ENCODE data around the gene CYB5R4. TPM values are rescaled to one million over a fixed set of nuclear protein-coding genes. Genes with fewer than 3 reads are reported as not detected.
A peak's percentile ranks its signal among the peaks of the same experiment; 100 is the strongest.

CYB5R4 gene
- total RNA-seq (2014; rRNA removed; shearing (Covaris generic)), result 4.1 and 26.7 TPM in 2 replicates
- 15.8 and 17.5 TPM in 2 replicates for polyA plus RNA-seq (2016; fragmentation: Nextera tagmentation; extraction: Ambion mirVana)

GRCh38 chr6:83859410-83860358 is at the start of gene CYB5R4:
Gene CYB5R4, plus strand, starts transcription at chr6:83859689. Its CDS starts 94 bp downstream, at chr6:83859783.
- Histone ChIP-seq H3K36me3 (ENCODE audit: low read depth) (no peaks in the 10 kb centered on the region), H3K9me3 (ENCODE audit: low read depth) (no peaks in the 10 kb centered on the region), H3K9ac (peak within 1 kb of the TSS; percentile 82), H3K27ac (peak within 1 kb of the TSS; percentile 44), H3K4me3 (peak within 1 kb of the TSS; percentile 86), H3K4me1 (ENCODE audit: insufficient read depth) (peaks cover 8% of the 10 kb centered on the region; the same call in 1 of the 2 replicates), H3K27me3 (replicated peaks; ENCODE audit: insufficient read depth) (peaks cover 3% of the 10 kb centered on the region; the same call in 1 of the 2 replicates), H4K20me1 (ENCODE audit: insufficient read depth) (0 out of 2 replicates have a peak, but pooled peaks cover 4% of the 10 kb centered on the region), H3K9me2 (ENCODE audit: insufficient read depth) (no peaks in the 10 kb centered on the region), H3K4me2 (ENCODE audit: unreplicated experiment) (peak within 1 kb of the TSS; percentile 80), H3F3A (ENCODE audit: insufficient read depth) (0 out of 2 replicates have a peak, but pooled peaks cover 4% of the 10 kb centered on the region), H3K79me2 (ENCODE audit: insufficient read depth) (peaks cover 40% of the 10 kb centered on the region), H2AFZ (peak within 1 kb of the TSS; percentile 95)
- peak; percentile 97 for DNase-seq
- in situ Hi-C loops (cut with MboI), result no loop called here
- no peak for TF ChIP-seq EZH2 (IDR thresholded peaks at IDR 0.05; ENCODE audit: insufficient read depth, poor library complexity, severe bottlenecking)
- no peak for TF ChIP-seq EZH2phosphoT487 (IDR thresholded peaks at IDR 0.05; ENCODE audit: insufficient read depth, low read depth)
- WGBS, 2 experiments (ENCODE audit: low coverage in 1 of 2, low lambda C conversion rate in 2 of 2, missing lambda C conversion rate in 2 of 2), result 1 to 2% methylated on average over 42 to 45 of the region's 53 CpGs

GRCh38 chr6:83812595-83812994 is 46.9 kb upstream of the CYB5R4 start:
- H3K4me2 ChIP-seq (ENCODE audit: unreplicated experiment), result no peak overlapping the region
- H3K36me3 ChIP-seq (ENCODE audit: low read depth), result no peaks in the 10 kb centered on the region
- no peaks in the 10 kb centered on the region for H3K79me2 ChIP-seq (ENCODE audit: insufficient read depth)
- in situ Hi-C loops (cut with MboI), result no loop called here
- TF ChIP-seq EZH2phosphoT487 (IDR thresholded peaks at IDR 0.05; ENCODE audit: insufficient read depth, low read depth), result no peak
- TF ChIP-seq EZH2 (IDR thresholded peaks at IDR 0.05; ENCODE audit: insufficient read depth, poor library complexity, severe bottlenecking), result no peak
- H3K4me3 ChIP-seq, result no peak overlapping the region
- no peaks in the 10 kb centered on the region for H3F3A ChIP-seq (ENCODE audit: insufficient read depth)
- peaks cover 4% of the 10 kb centered on the region for H3K27me3 ChIP-seq (replicated peaks; ENCODE audit: insufficient read depth)
- H3K9me3 ChIP-seq (ENCODE audit: low read depth), result no peaks in the 10 kb centered on the region
- H4K20me1 ChIP-seq (ENCODE audit: insufficient read depth), result no peaks in the 10 kb centered on the region
- H3K9me2 ChIP-seq (ENCODE audit: insufficient read depth), result no peaks in the 10 kb centered on the region
- H2AFZ ChIP-seq, result no peak overlapping the region
- no peak overlapping the region for H3K9ac ChIP-seq
- DNase-seq, result no peak
- no peak overlapping the region for H3K27ac ChIP-seq
- no peaks in the 10 kb centered on the region for H3K4me1 ChIP-seq (ENCODE audit: insufficient read depth)

- H3K9ac ChIP-seq, result no peak overlapping the region
- no peaks in the 10 kb centered on the region for H3K4me1 ChIP-seq (ENCODE audit: insufficient read depth)
- no peak overlapping the region for H3K4me3 ChIP-seq
- in situ Hi-C loops (cut with MboI), result no loop called here
- H2AFZ ChIP-seq, result no peak overlapping the region
- no peaks in the 10 kb centered on the region for H3K79me2 ChIP-seq (ENCODE audit: insufficient read depth)
- DNase-seq, result peak; percentile 3
- no peak overlapping the region for H3K4me2 ChIP-seq (ENCODE audit: unreplicated experiment)
- no peaks in the 10 kb centered on the region for H3K9me2 ChIP-seq (ENCODE audit: insufficient read depth)
- TF ChIP-seq EZH2phosphoT487 (IDR thresholded peaks at IDR 0.05; ENCODE audit: insufficient read depth, low read depth), result no peak
- no peak for TF ChIP-seq EZH2 (IDR thresholded peaks at IDR 0.05; ENCODE audit: insufficient read depth, poor library complexity, severe bottlenecking)
- H3F3A ChIP-seq (ENCODE audit: insufficient read depth), result no peaks in the 10 kb centered on the region
- no peaks in the 10 kb centered on the region for H4K20me1 ChIP-seq (ENCODE audit: insufficient read depth)
- 0 out of 2 replicates have a peak, but pooled peaks cover 4% of the 10 kb centered on the region for H3K27me3 ChIP-seq (replicated peaks; ENCODE audit: insufficient read depth)
- no peak overlapping the region for H3K27ac ChIP-seq
- no peaks in the 10 kb centered on the region for H3K9me3 ChIP-seq (ENCODE audit: low read depth)
- WGBS, 2 experiments (ENCODE audit: low coverage in 1 of 2, low lambda C conversion rate in 2 of 2, missing lambda C conversion rate in 2 of 2), result 8 to 15% methylated on average over 2 of the region's 2 CpGs
- no peaks in the 10 kb centered on the region for H3K36me3 ChIP-seq (ENCODE audit: low read depth)
Measured at GRCh38 chr6:83815631-83816272, 43.7 kb upstream of the CYB5R4 start.

GRCh38 chr6:83822629-83823169 is 36.8 kb upstream of the CYB5R4 start:
- Histone ChIP-seq H3K4me2 (ENCODE audit: unreplicated experiment) (no peak overlapping the region), H2AFZ (no peak overlapping the region), H3K4me3 (no peak overlapping the region), H3K27me3 (replicated peaks; ENCODE audit: insufficient read depth) (no peaks in the 10 kb centered on the region), H3F3A (ENCODE audit: insufficient read depth) (no peaks in the 10 kb centered on the region), H3K36me3 (ENCODE audit: low read depth) (no peaks in the 10 kb centered on the region), H3K9ac (no peak overlapping the region), H3K9me2 (ENCODE audit: insufficient read depth) (no peaks in the 10 kb centered on the region), H3K79me2 (ENCODE audit: insufficient read depth) (no peaks in the 10 kb centered on the region), H4K20me1 (ENCODE audit: insufficient read depth) (no peaks in the 10 kb centered on the region), H3K27ac (no peak overlapping the region), H3K9me3 (ENCODE audit: low read depth) (no peaks in the 10 kb centered on the region), H3K4me1 (ENCODE audit: insufficient read depth) (no peaks in the 10 kb centered on the region)
- DNase-seq, result no peak
- in situ Hi-C loops (cut with MboI), result no loop called here
- 14 to 17% methylated on average over 3 of the region's 3 CpGs for WGBS, 2 experiments (ENCODE audit: low coverage in 1 of 2, low lambda C conversion rate in 2 of 2, missing lambda C conversion rate in 2 of 2)
- no peak for TF ChIP-seq EZH2phosphoT487 (IDR thresholded peaks at IDR 0.05; ENCODE audit: insufficient read depth, low read depth)
- TF ChIP-seq EZH2 (IDR thresholded peaks at IDR 0.05; ENCODE audit: insufficient read depth, poor library complexity, severe bottlenecking), result no peak
